Medulla oblongata (tissue), 1 donor: ENCODE data around the gene PPP2R2C.
A peak's percentile ranks its signal among the peaks of the same experiment; 100 is the strongest.

Source experiments
- DNase-seq: peaks from one replicate; pipeline ENCODE4 v3.0.0-alpha.2; 2015; ENCODE audit errors: extremely low spot score

Gene PPP2R2C

GRCh38 chr4:6332042-6332668 lies 140.3 kb downstream of the PPP2R2C start:
- peak; percentile 24 for DNase-seq

- no peak for DNase-seq
These were observed 140.9 kb downstream of the PPP2R2C start for GRCh38 chr4:6331468-6331867.

GRCh38 chr4:6331018-6331417 lies 141.4 kb downstream of the PPP2R2C start:
- no peak for DNase-seq

GRCh38 chr4:6330384-6330767 lies 142.0 kb downstream of the PPP2R2C start:
- DNase-seq: no peak

- no peak for DNase-seq
These were observed 142.7 kb downstream of the PPP2R2C start for GRCh38 chr4:6329478-6330383.

- no peak for DNase-seq
These were observed 143.9 kb downstream of the PPP2R2C start for GRCh38 chr4:6328526-6328925.

GRCh38 chr4:6327220-6327917 lies 145.0 kb downstream of the PPP2R2C start:
- peak; percentile 86 for DNase-seq

GRCh38 chr4:6326312-6327060 lies 145.9 kb downstream of the PPP2R2C start:
- no peak for DNase-seq

GRCh38 chr4:6325788-6326290 lies 146.6 kb downstream of the PPP2R2C start:
- DNase-seq: no peak

GRCh38 chr4:6324999-6325787 lies 147.2 kb downstream of the PPP2R2C start:
- no peak for DNase-seq

- no peak for DNase-seq
These were observed 147.9 kb downstream of the PPP2R2C start for GRCh38 chr4:6324461-6324998.

- DNase-seq: no peak
These were observed 149.4 kb downstream of the PPP2R2C start for GRCh38 chr4:6322761-6323566.

- no peak for DNase-seq
These were observed 150.2 kb downstream of the PPP2R2C start for GRCh38 chr4:6322067-6322760.

- no peak for DNase-seq
These were observed 151.1 kb downstream of the PPP2R2C start for GRCh38 chr4:6321361-6321760.

- DNase-seq: no peak
These were observed 151.8 kb downstream of the PPP2R2C start for GRCh38 chr4:6320663-6321062.

GRCh38 chr4:6319530-6320150 lies 152.8 kb downstream of the PPP2R2C start:
- DNase-seq: no peak

- DNase-seq: no peak
These were observed 154.2 kb downstream of the PPP2R2C start for GRCh38 chr4:6318206-6318605.

GRCh38 chr4:6316461-6317003 lies 155.9 kb downstream of the PPP2R2C start:
- no peak for DNase-seq
